ENCODE measurements around the gene CTNNA2. TPM values are rescaled to one million over a fixed set of nuclear protein-coding genes. Genes with fewer than 3 reads are reported as not detected.

Gene CTNNA2
- total and polyA plus RNA-seq, 9 of the 15 experiments (the other 6 are each of a cell fraction or from before 2014, with no cell fraction given), result 0.03 to 0.40 (median 0.15) TPM

DNA sequence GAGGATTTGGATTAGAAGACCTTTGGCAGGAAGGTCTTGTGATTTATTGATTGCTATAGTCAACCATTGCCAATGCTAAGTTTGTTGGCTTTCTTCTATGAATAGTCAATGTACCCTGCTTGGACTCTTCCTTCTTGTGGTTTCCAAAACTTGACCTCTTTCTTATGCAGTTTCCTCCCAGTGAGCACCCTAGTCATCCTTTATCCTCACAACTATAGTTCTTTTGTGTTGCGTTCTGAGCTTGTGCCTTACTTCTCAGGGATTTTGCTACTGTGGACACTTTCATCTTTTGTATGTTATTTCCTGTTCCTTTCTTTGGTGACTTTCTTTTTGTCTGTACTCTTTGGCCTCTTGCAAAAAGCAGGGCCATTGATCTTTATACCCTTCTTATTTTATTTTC, 623.5 kb downstream of the CTNNA2 start:
- DNase-seq (ENCODE audit: extremely low read depth in 1 of 4, low spot score in 3 of 4) (no peak), FAIRE-seq (no peak), ATAC-seq (no peak)
- intact Hi-C loops (cut with micrococcal nuclease), result no loop called here
- Histone ChIP-seq H3K79me2 (ENCODE audit: control insufficient read depth, insufficient read depth, low read length) (no peaks in the 10 kb centered on the region), H3K9me3 (replicated peaks; ENCODE audit: control insufficient read depth, insufficient read depth, low read depth, low read length) (no peaks in the 10 kb centered on the region), H3K36me3 (ENCODE audit: control insufficient read depth, insufficient read depth, low read length) (no peaks in the 10 kb centered on the region), H3K27ac (ENCODE audit: extremely low read depth, low read depth, low read length) (no peak overlapping the region), H4K20me1 (replicated peaks; ENCODE audit: control insufficient read depth, insufficient read depth, low read length) (no peaks in the 10 kb centered on the region), H3K27me3 (ENCODE audit: control insufficient read depth in 2 of 2, insufficient read depth in 2 of 2, low read length in 2 of 2) (no peaks in the 10 kb centered on the region; a peak in 1 of 5 replicates), H2AFZ (ENCODE audit: low read depth, low read length) (no peak overlapping the region), H3K4me3 (no peak overlapping the region), H3K9me1 (ENCODE audit: control insufficient read depth, insufficient read depth, low read length) (no peaks in the 10 kb centered on the region), H3K4me2 (ENCODE audit: insufficient read depth, low read length) (no peak overlapping the region), H3K9ac (ENCODE audit: insufficient read depth in 1 of 2, low read depth in 2 of 2, low read length in 2 of 2) (no peak overlapping the region), H3K4me1 (replicated peaks in 1 of 2; ENCODE audit: control insufficient read depth in 2 of 2, insufficient read depth in 2 of 2, low read length in 2 of 2) (peaks cover 0 to 5% of the 10 kb centered on the region in 2 experiments; a peak in 2 of 5 replicates)
- in situ Hi-C loops (cut with MboI), result no loop called here
- ChIA-PET CTCF (ENCODE audit: low intra/inter-chr PET ratio) (no interaction called here), POLR2A (no interaction called here)
- 86% methylated on average over 1 of the region's 1 CpG for WGBS (ENCODE audit: insufficient coverage, low coverage, missing lambda C conversion rate)
- TF ChIP-seq NCOR1 (IDR thresholded peaks at IDR 0.05) (no peak), ZSCAN32 (CRISPR knock-in tag; IDR thresholded peaks at IDR 0.05) (no peak), ZNF586 (CRISPR knock-in tag; conservative IDR thresholded peaks at IDR 0.05) (no peak), ZNF224 (CRISPR knock-in tag; IDR thresholded peaks at IDR 0.05) (no peak), ZNF217 (CRISPR knock-in tag; IDR thresholded peaks at IDR 0.05) (no peak), MAFF (IDR thresholded peaks at IDR 0.05; ENCODE audit: low read length) (no peak), MCM5 (IDR thresholded peaks at IDR 0.05; ENCODE audit: low read depth) (no peak), ZNF583 (CRISPR knock-in tag; IDR thresholded peaks at IDR 0.05) (no peak), ZNF12 (CRISPR knock-in tag; IDR thresholded peaks at IDR 0.05) (no peak), HNRNPLL (IDR thresholded peaks at IDR 0.05; ENCODE audit: low read depth, low read length, poor library complexity, severe bottlenecking) (no peak), CEBPB (tag; IDR thresholded peaks at IDR 0.05) (no peak), ARID1B (IDR thresholded peaks at IDR 0.05) (no peak), ETV5 (CRISPR knock-in tag; IDR thresholded peaks at IDR 0.05; ENCODE audit: low read depth) (no peak), DMBX1 (CRISPR knock-in tag; IDR thresholded peaks at IDR 0.05; ENCODE audit: borderline replicate concordance) (no peak), TFE3 (CRISPR knock-in tag; IDR thresholded peaks at IDR 0.05) (no peak), SMARCC2 (IDR thresholded peaks at IDR 0.05; ENCODE audit: low read depth) (no peak), KAT2B (IDR thresholded peaks at IDR 0.05; ENCODE audit: low read depth, low read length) (no peak)
- TF ChIP-seq, protein P1, sequence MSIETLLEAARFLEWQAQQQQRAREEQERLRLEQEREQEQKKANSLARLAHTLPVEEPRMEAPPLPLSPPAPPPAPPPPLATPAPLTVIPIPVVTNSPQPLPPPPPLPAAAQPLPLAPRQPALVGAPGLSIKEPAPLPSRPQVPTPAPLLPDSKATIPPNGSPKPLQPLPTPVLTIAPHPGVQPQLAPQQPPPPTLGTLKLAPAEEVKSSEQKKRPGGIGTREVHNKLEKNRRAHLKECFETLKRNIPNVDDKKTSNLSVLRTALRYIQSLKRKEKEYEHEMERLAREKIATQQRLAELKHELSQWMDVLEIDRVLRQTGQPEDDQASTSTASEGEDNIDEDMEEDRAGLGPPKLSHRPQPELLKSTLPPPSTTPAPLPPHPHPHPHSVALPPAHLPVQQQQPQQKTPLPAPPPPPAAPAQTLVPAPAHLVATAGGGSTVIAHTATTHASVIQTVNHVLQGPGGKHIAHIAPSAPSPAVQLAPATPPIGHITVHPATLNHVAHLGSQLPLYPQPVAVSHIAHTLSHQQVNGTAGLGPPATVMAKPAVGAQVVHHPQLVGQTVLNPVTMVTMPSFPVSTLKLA (conservative IDR thresholded peaks at IDR 0.05), result no peak
- BruUV-seq (replicated peaks), result no TSS peak

All from K562 (cell line).